ENCODE data around the gene PLAC8.
"Not testable (repeated sequence)": the region's sequence is repeated elsewhere in the genome, so short reads cannot be mapped to it uniquely, and the experiment has no call there.

- not testable (repeated sequence) for TF ChIP-seq POLR2AphosphoS5, POLR2A, CTCF (IDR thresholded peaks at IDR 0.05)
Observed at GRCh38 chr4:83084956-83085355, 29.6 kb downstream of the PLAC8 start.

Measured in transverse colon (tissue), 4 donors.